Astrocyte (in vitro differentiated cells and primary cell): ENCODE data around the gene FAM3C. TPM values are rescaled to one million over a fixed set of nuclear protein-coding genes. Genes with fewer than 3 reads are reported as not detected.
"Not testable (repeated sequence)": the region's sequence is repeated elsewhere in the genome, so short reads cannot be mapped to it uniquely, and the experiment has no call there.

Experiments used
- DNase-seq: peaks from one replicate; pipeline ENCODE4 v3.0.0-alpha.2; 2010; ENCODE audit warnings: low read depth
- FAIRE-seq: peaks from 2 replicates; lab custom pipeline; 2011; peaks lifted over from hg19 to GRCh38; lab: Jason Lieb, UNC
- H2AFZ ChIP-seq: 2 replicates; pipeline ENCODE4 v1.6.0; 2012; ENCODE audit warnings: low read depth, low read length, inconsistent platforms
- H3K27ac ChIP-seq: 2 replicates; pipeline ENCODE4 v1.5.1; 2011; ENCODE audit warnings: low read depth, low read length, inconsistent platforms
- H3K27me3 ChIP-seq: 2 replicates; pipeline ENCODE4 v1.6.0; 2011; ENCODE audit warnings: low read length, inconsistent platforms; ENCODE audit not compliant: insufficient read depth
- H3K36me3 ChIP-seq: 2 replicates; pipeline ENCODE4 v1.5.1; 2011; ENCODE audit warnings: low read length, inconsistent platforms; ENCODE audit not compliant: insufficient read depth
- H3K4me1 ChIP-seq: 2 replicates; pipeline ENCODE4 v1.5.1; 2011; ENCODE audit warnings: low read length, inconsistent platforms; ENCODE audit not compliant: insufficient read depth
- H3K4me2 ChIP-seq: 2 replicates; pipeline ENCODE4 v1.6.0; 2012; ENCODE audit warnings: low read length, inconsistent platforms
- H3K4me3 ChIP-seq: 2 replicates; pipeline ENCODE4 v1.5.1; 2011; ENCODE audit warnings: low read depth, mild to moderate bottlenecking, low read length, inconsistent platforms; ENCODE audit not compliant: insufficient read depth
- H3K79me2 ChIP-seq: 2 replicates; pipeline ENCODE4 v1.6.0; 2012; ENCODE audit warnings: mild to moderate bottlenecking, low read length, inconsistent platforms; ENCODE audit not compliant: insufficient read depth
- H3K9ac ChIP-seq: 2 replicates; pipeline ENCODE4 v1.6.0; 2012; ENCODE audit warnings: mild to moderate bottlenecking, low read length, inconsistent platforms
- H3K9me3 ChIP-seq: 2 replicates; pipeline ENCODE4 v1.5.1; 2012; ENCODE audit warnings: low read depth, mild to moderate bottlenecking, low read length, inconsistent platforms; ENCODE audit not compliant: insufficient read depth
- H4K20me1 ChIP-seq: 2 replicates; pipeline ENCODE4 v1.6.0; 2012; ENCODE audit warnings: low read length, inconsistent platforms; ENCODE audit not compliant: insufficient read depth
- H3K27ac Mint-ChIP-seq: one replicate; pipeline ENCODE4 v1.8.0; 2021; ENCODE audit warnings: mild to moderate bottlenecking, mixed read lengths; ENCODE audit not compliant: unreplicated experiment
- H3K27me3 Mint-ChIP-seq: one replicate; pipeline ENCODE4 v1.8.0; 2021; ENCODE audit warnings: low read depth, mixed read lengths; ENCODE audit not compliant: unreplicated experiment
- H3K36me3 Mint-ChIP-seq: one replicate; pipeline ENCODE4 v1.8.0; 2021; ENCODE audit warnings: low read depth, mixed read lengths; ENCODE audit not compliant: unreplicated experiment
- H3K4me1 Mint-ChIP-seq: one replicate; pipeline ENCODE4 v1.8.0; 2021; ENCODE audit warnings: low read depth, mixed read lengths; ENCODE audit not compliant: unreplicated experiment
- H3K4me3 Mint-ChIP-seq: one replicate; pipeline ENCODE4 v1.8.0; 2021; ENCODE audit warnings: mild to moderate bottlenecking, moderate library complexity, mixed read lengths; ENCODE audit not compliant: unreplicated experiment
- H3K9me3 Mint-ChIP-seq: one replicate; pipeline ENCODE4 v1.8.0; 2021; ENCODE audit warnings: mild to moderate bottlenecking, mixed read lengths; ENCODE audit not compliant: unreplicated experiment
- CTCF ChIP-seq: IDR thresholded peaks from 2 replicates; pipeline ENCODE4 v1.5.1; 2011; ENCODE audit warnings: low read depth, mild to moderate bottlenecking, inconsistent platforms, low read length, moderate library complexity; ENCODE audit not compliant: insufficient read depth
- EZH2 ChIP-seq: IDR thresholded peaks from 2 replicates; pipeline ENCODE4 v1.6.1; 2012; ENCODE audit warnings: mild to moderate bottlenecking, low read length, inconsistent platforms; ENCODE audit not compliant: insufficient read depth
- total RNA-seq: library from RNA; stranded (reverse); gene quantifications from 2 replicates; pipeline ENCODE4 v1.2.1, GENCODE V29; 2021

FAM3C gene
- total RNA-seq, 1 donor from 2014 or later, result 71.8 TPM

GRCh38 chr7:121327671-121328070 lies 68.4 kb downstream of the FAM3C start:
- no peak overlapping the region for H3K4me3 Mint-ChIP-seq
- H3K4me1 Mint-ChIP-seq, result peaks cover 3% of the 10 kb centered on the region
- TF ChIP-seq CTCF (no peak), EZH2 (no peak)
- no peaks in the 10 kb centered on the region for H3K79me2 ChIP-seq
- no peaks in the 10 kb centered on the region for H4K20me1 ChIP-seq
- no peaks in the 10 kb centered on the region for H3K36me3 ChIP-seq
- no peak overlapping the region for H3K27ac ChIP-seq
- H3K4me3 ChIP-seq, result no peak overlapping the region
- H3K27ac Mint-ChIP-seq, result no peak overlapping the region
- H3K9me3 ChIP-seq, result no peaks in the 10 kb centered on the region
- DNase-seq, result no peak
- H3K36me3 Mint-ChIP-seq, result no peaks in the 10 kb centered on the region
- FAIRE-seq, result no peak
- H3K9me3 Mint-ChIP-seq, result no peaks in the 10 kb centered on the region
- H3K27me3 ChIP-seq, result peaks cover 22% of the 10 kb centered on the region
- no peak overlapping the region for H3K4me2 ChIP-seq
- peaks cover 44% of the 10 kb centered on the region for H3K27me3 Mint-ChIP-seq
- H3K9ac ChIP-seq, result no peak overlapping the region
- no peak overlapping the region for H2AFZ ChIP-seq
- H3K4me1 ChIP-seq, result peaks cover 11% of the 10 kb centered on the region

GRCh38 chr7:121323515-121324302 lies 72.4 kb downstream of the FAM3C start:
- Histone ChIP-seq H3K4me2 (no peak overlapping the region), H3K4me3 (no peak overlapping the region), H2AFZ (no peak overlapping the region), H4K20me1 (no peaks in the 10 kb centered on the region), H3K9me3 (no peaks in the 10 kb centered on the region), H3K27ac (no peak overlapping the region), H3K79me2 (no peaks in the 10 kb centered on the region), H3K4me1 (no peaks in the 10 kb centered on the region), H3K36me3 (no peaks in the 10 kb centered on the region), H3K27me3 (peaks cover 5% of the 10 kb centered on the region), H3K9ac (no peak overlapping the region)
- Mint-ChIP-seq H3K9me3 (peaks cover 1% of the 10 kb centered on the region), H3K27ac (no peak overlapping the region), H3K36me3 (no peaks in the 10 kb centered on the region), H3K27me3 (peaks cover 17% of the 10 kb centered on the region), H3K4me1 (peaks cover 3% of the 10 kb centered on the region), H3K4me3 (no peak overlapping the region)
- FAIRE-seq, result no peak
- DNase-seq, result no peak
- TF ChIP-seq CTCF (no peak), EZH2 (no peak)

- Histone ChIP-seq H3K9ac (no peak overlapping the region), H3K79me2 (no peaks in the 10 kb centered on the region), H3K27ac (no peak overlapping the region), H3K36me3 (no peaks in the 10 kb centered on the region), H2AFZ (no peak overlapping the region), H3K4me1 (no peaks in the 10 kb centered on the region), H3K4me3 (no peak overlapping the region), H4K20me1 (no peaks in the 10 kb centered on the region), H3K9me3 (no peaks in the 10 kb centered on the region), H3K4me2 (no peak overlapping the region), H3K27me3 (no peaks in the 10 kb centered on the region)
- Mint-ChIP-seq H3K4me3 (no peak overlapping the region), H3K27me3 (peaks cover 5% of the 10 kb centered on the region), H3K36me3 (no peaks in the 10 kb centered on the region), H3K9me3 (peaks cover 1% of the 10 kb centered on the region), H3K27ac (no peak overlapping the region), H3K4me1 (peaks cover 3% of the 10 kb centered on the region)
- no peak for TF ChIP-seq CTCF
- TF ChIP-seq EZH2, result no peak
- no peak for DNase-seq
- FAIRE-seq, result no peak
Measured at GRCh38 chr7:121322460-121322859, 73.6 kb downstream of the FAM3C start.

GRCh38 chr7:121315170-121315569 lies 80.9 kb downstream of the FAM3C start:
- H2AFZ ChIP-seq, H3K9me3 Mint-ChIP-seq, H3K79me2 ChIP-seq, H3K4me1 ChIP-seq, H3K9me3 ChIP-seq, DNase-seq, FAIRE-seq, H3K27ac ChIP-seq, H3K36me3 ChIP-seq, H4K20me1 ChIP-seq, H3K4me1 Mint-ChIP-seq, H3K4me3 Mint-ChIP-seq, H3K27ac Mint-ChIP-seq, H3K4me2 ChIP-seq, H3K9ac ChIP-seq, H3K4me3 ChIP-seq, H3K36me3 Mint-ChIP-seq, H3K27me3 ChIP-seq: not testable (repeated sequence)
- peaks cover 14% of the 10 kb centered on the region for H3K27me3 Mint-ChIP-seq
